IMR-90 (cell line): Measurements from ENCODE around the gene EBLN2. TPM values are rescaled to one million over a fixed set of nuclear protein-coding genes. Genes with fewer than 3 reads are reported as not detected.

Source experiments
- ATAC-seq: fragments of 200-7000 bp; cut with Tn5 transposase; 2 replicates; pipeline ENCODE4 v1.9.1; 2020; ENCODE audit warnings: low read depth, mild to moderate bottlenecking, moderate library complexity
- BruUV-seq: library from RNA; stranded (reverse); fragments of 400-500 nt; replicated peaks from 2 replicates; lab custom pipeline; 2021; lab: Mats Ljungman, UMichigan
- CTCF ChIA-PET: fragments of 300-600 bp; formaldehyde crosslinking; extraction: SDS; loops from one replicate; lab custom pipeline; 2021; ENCODE audit warnings: antibody characterized with exemption; lab: Yijun Ruan, JAX
- POLR2A ChIA-PET: fragments of 300-600 bp; sonication (Branson Sonifier 250); formaldehyde crosslinking; loops from one replicate; lab custom pipeline; 2022; ENCODE audit warnings: antibody characterized with exemption; ENCODE audit not compliant: unreplicated experiment; lab: Charles Lee
- DNase-seq: peaks from one replicate; pipeline ENCODE4 v3.0.0; 2013
- H2AFZ ChIP-seq: replicated peaks from 2 replicates; pipeline ENCODE3; 2013; ENCODE audit warnings: low read length, mild to moderate bottlenecking; ENCODE audit not compliant: poor library complexity
- H2AK5ac ChIP-seq: 2 replicates; pipeline ENCODE4 v1.6.1; 2013; ENCODE audit warnings: low read depth, low read length, inconsistent platforms
- H2AK9ac ChIP-seq: replicated peaks from 2 replicates; pipeline ENCODE3; 2013; ENCODE audit warnings: mild to moderate bottlenecking, low read depth, low read length, moderate library complexity; ENCODE audit not compliant: poor library complexity
- H2BK120ac ChIP-seq: 2 replicates; pipeline ENCODE4 v1.6.1; 2013; ENCODE audit warnings: low read depth, low read length, inconsistent platforms
- H2BK15ac ChIP-seq: 3 replicates; pipeline ENCODE4 v1.6.1; 2013; ENCODE audit warnings: low read depth, low read length, inconsistent platforms
- H2BK20ac ChIP-seq: 2 replicates; pipeline ENCODE4 v1.6.1; 2013; ENCODE audit warnings: low read depth, mild to moderate bottlenecking, inconsistent platforms, low read length, moderate library complexity
- H2BK5ac ChIP-seq: 2 replicates; pipeline ENCODE4 v1.6.1; 2013; ENCODE audit warnings: mild to moderate bottlenecking, low read depth, low read length, inconsistent platforms; ENCODE audit not compliant: poor library complexity, severe bottlenecking
- H3K14ac ChIP-seq: replicated peaks from 2 replicates; pipeline ENCODE4 v1.6.1; 2013; ENCODE audit warnings: low read depth, low read length, inconsistent platforms
- H3K18ac ChIP-seq: 2 replicates; pipeline ENCODE4 v1.6.1; 2013; ENCODE audit warnings: low read depth, low read length, control low read depth
- H3K23ac ChIP-seq: 2 replicates; pipeline ENCODE4 v1.6.1; 2013; ENCODE audit warnings: low read depth, low read length, inconsistent platforms
- H3K27ac ChIP-seq: 2 replicates; pipeline ENCODE4 v1.5.1; 2013; ENCODE audit warnings: mild to moderate bottlenecking, control low read depth, low read length; ENCODE audit not compliant: insufficient read depth
- H3K27me3 ChIP-seq: 2 replicates; pipeline ENCODE4 v1.6.1; 2013; ENCODE audit warnings: low read length; ENCODE audit not compliant: control insufficient read depth, insufficient read depth
- H3K36me3 ChIP-seq: 2 replicates; pipeline ENCODE4 v1.6.1; 2013; ENCODE audit warnings: low read length, mixed read lengths; ENCODE audit not compliant: control insufficient read depth, insufficient read depth
- H3K4ac ChIP-seq: 2 replicates; pipeline ENCODE4 v1.6.1; 2013; ENCODE audit warnings: low read depth, low read length, inconsistent platforms
- H3K4me1 ChIP-seq: 2 replicates; pipeline ENCODE4 v1.6.1; 2013; ENCODE audit warnings: low read length, mixed read lengths; ENCODE audit not compliant: control insufficient read depth, insufficient read depth
- H3K4me2 ChIP-seq: 2 replicates; pipeline ENCODE4 v1.6.1; 2013; ENCODE audit warnings: low read depth, mild to moderate bottlenecking, control low read depth, low read length, moderate library complexity
- H3K4me3 ChIP-seq: 2 replicates; pipeline ENCODE4 v1.5.1; 2013; ENCODE audit warnings: low read depth, mild to moderate bottlenecking, control low read depth, low read length, moderate library complexity; ENCODE audit not compliant: insufficient read depth
- H3K56ac ChIP-seq: 2 replicates; pipeline ENCODE4 v1.6.1; 2013; ENCODE audit warnings: low read length, inconsistent platforms; ENCODE audit not compliant: insufficient read depth; ENCODE audit errors: extremely low read depth
- H3K79me1 ChIP-seq, 2 experiments: 2 replicates each; pipeline ENCODE4 v1.6.1; 2013; ENCODE audit warnings: low read length in 2 of 2, inconsistent platforms in 1 of 2, low read depth in 1 of 2
- H3K9ac ChIP-seq: 2 replicates; pipeline ENCODE4 v1.6.1; 2013; ENCODE audit warnings: low read depth, low read length, control low read depth
- H3K9me1 ChIP-seq: 2 replicates; pipeline ENCODE4 v1.6.1; 2013; ENCODE audit warnings: low read length, inconsistent platforms; ENCODE audit not compliant: insufficient read depth
- H3K9me3 ChIP-seq: 2 replicates; pipeline ENCODE4 v1.6.1; 2013; ENCODE audit warnings: low read length; ENCODE audit not compliant: control insufficient read depth, insufficient read depth
- H4K20me1 ChIP-seq: 2 replicates; pipeline ENCODE4 v1.6.1; 2013; ENCODE audit warnings: low read length, inconsistent platforms; ENCODE audit not compliant: insufficient read depth
- H4K5ac ChIP-seq: 2 replicates; pipeline ENCODE4 v1.6.1; 2013; ENCODE audit warnings: mild to moderate bottlenecking, low read depth, low read length, control low read depth
- H4K8ac ChIP-seq, 2 experiments: 2 replicates each; pipeline ENCODE4 v1.6.1; 2013; ENCODE audit warnings: low read depth in 2 of 2, low read length in 2 of 2, control low read depth in 1 of 2, inconsistent platforms in 1 of 2
- H4K91ac ChIP-seq: 2 replicates; pipeline ENCODE4 v1.6.1; 2013; ENCODE audit warnings: low read depth, low read length, inconsistent platforms; ENCODE audit not compliant: insufficient read depth
- ELK1 ChIP-seq: fragments of 150-350 bp; IDR thresholded peaks from 2 replicates; pipeline ENCODE4 v1.6.1; 2016; ENCODE audit warnings: low read depth, mild to moderate bottlenecking, low read length, moderate library complexity, borderline replicate concordance
- FOS ChIP-seq: fragments of 150-350 bp; IDR thresholded peaks from 2 replicates; pipeline ENCODE4 v1.6.1; 2016; ENCODE audit warnings: low read depth, low read length
- MAFK ChIP-seq: IDR thresholded peaks from 2 replicates; pipeline ENCODE4 v1.6.1; 2012; ENCODE audit warnings: low read depth, low read length, improper control_type of control experiment
- MAZ ChIP-seq: IDR thresholded peaks from 2 replicates; pipeline ENCODE4 v1.6.1; 2012; ENCODE audit warnings: low read depth, mild to moderate bottlenecking, low read length, improper control_type of control experiment, moderate library complexity, borderline replicate concordance
- MXI1 ChIP-seq: IDR thresholded peaks from 2 replicates; pipeline ENCODE4 v1.6.1; 2012; ENCODE audit warnings: low read depth, mild to moderate bottlenecking, low read length, moderate library complexity, borderline replicate concordance
- NFE2L2 ChIP-seq: fragments of 150-350 bp; IDR thresholded peaks from 2 replicates; pipeline ENCODE4 v1.6.1; 2016; ENCODE audit warnings: low read depth, mild to moderate bottlenecking, low read length
- POLR2A ChIP-seq: IDR thresholded peaks from 2 replicates; pipeline ENCODE4 v1.6.1; 2012; ENCODE audit warnings: mild to moderate bottlenecking, low read depth, low read length
- RAD21 ChIP-seq: IDR thresholded peaks from 2 replicates; pipeline ENCODE4 v1.6.1; 2012; ENCODE audit warnings: low read length, improper control_type of control experiment
- SMC3 ChIP-seq: fragments of 150-350 bp; IDR thresholded peaks from 2 replicates; pipeline ENCODE4 v1.6.1; 2016; ENCODE audit warnings: low read depth, mild to moderate bottlenecking, antibody characterized with exemption, low read length, moderate library complexity
- WGBS, 2 experiments: methylation state at CpG; one replicate each; pipeline versions ENCODE4 v1.1.5 to v1.1.7; 2013; ENCODE audit warnings: missing lambda C conversion rate in 2 of 2; ENCODE audit not compliant: insufficient read length in 1 of 2; ENCODE audit errors: extremely low coverage in 2 of 2; 5-methylcytosine and 5-hydroxymethylcytosine counted together
- dilution Hi-C: fragments of 300-500 bp; cut with HindIII; formaldehyde crosslinking; loops from one replicate; pipeline ENCODE4 v1.14.3; 2018; ENCODE audit warnings: low sequenced_read_pairs; ENCODE audit not compliant: unreplicated experiment
- in situ Hi-C: fragments of 300-500 bp; cut with MboI; formaldehyde crosslinking; loops from 3 replicates; pipeline ENCODE4 v1.14.3; 2019; ENCODE audit warnings: low sequenced_read_pairs, inconsistent platforms, mixed read lengths
- intact Hi-C: fragments of 100-400 bp; cut with micrococcal nuclease; formaldehyde crosslinking; loops from 2 replicates; pipeline ENCODE4 v1.10.0; 2022
- polyA plus RNA-seq, 3 experiments: library from polyadenylated mRNA; depleted of rRNA; stranded (reverse); fragments of >200 nt; gene quantifications; 2 replicates each; pipeline ENCODE4 v1.2.3, GENCODE V29; 2012; ENCODE audit warnings: low replicate concordance in 1 of 3
- total RNA-seq: library from RNA; depleted of rRNA; stranded (reverse); fragments of >200 nt; gene quantifications from 2 replicates; pipeline ENCODE4 v1.2.3, GENCODE V29; 2012

Gene EBLN2
- total and polyA plus RNA-seq, 2 of the 4 experiments (the other 2 are of a cell fraction): 2.5 to 7.7 TPM

GRCh38 chr3:73036694-73037591, 24.5 kb upstream of the EBLN2 start:
- DNase-seq: peak; percentile 41
- H4K20me1 ChIP-seq: peaks cover 96% of the 10 kb centered on the region
- in situ Hi-C loops: no loop called here
- H3K27ac ChIP-seq: no peak overlapping the region
- H4K8ac ChIP-seq: no peak overlapping the region
- dilution Hi-C loops: no loop called here
- no peaks in the 10 kb centered on the region for H3K9me3 ChIP-seq
- peak overlapping the region; percentile 45; the same call in 1 of the 2 replicates for H3K4ac ChIP-seq
- ATAC-seq: peak; percentile 56
- no peaks in the 10 kb centered on the region for H3K27me3 ChIP-seq
- no peaks in the 10 kb centered on the region for H3K36me3 ChIP-seq
- CTCF ChIA-PET: interaction anchor here (0.7 to 1.6 kb wide), 2 partner anchors 13 to 20 kb away, joined by 3 to 5 read pairs; no protein-coding TSS in a partner anchor
- peaks cover 6 to 64% of the 10 kb centered on the region in 2 experiments; a peak in 2 of 4 replicates for H3K79me1 ChIP-seq
- no peak overlapping the region for H4K91ac ChIP-seq
- H3K14ac ChIP-seq: 0 out of 2 replicates have a peak overlapping the region, but pooled peaks have one; percentile 52
- H2AK9ac ChIP-seq: no peak overlapping the region
- no TSS peak for BruUV-seq
- TF ChIP-seq RAD21 (no peak), FOS (no peak), SMC3 (no peak), MXI1 (no peak), POLR2A (no peak), NFE2L2 (no peak), ELK1 (no peak), MAZ (no peak), MAFK (no peak)
- POLR2A ChIA-PET: no interaction called here
- H3K9me1 ChIP-seq: peaks cover 11% of the 10 kb centered on the region
- no peak overlapping the region for H2BK20ac ChIP-seq
- no peak overlapping the region for H2BK15ac ChIP-seq
- H3K9ac ChIP-seq: no peak overlapping the region
- no CpG with 5 or more reads among the region's 3 CpGs for WGBS, 2 experiments
- H2AFZ ChIP-seq: no peak overlapping the region
- no peak overlapping the region for H2BK120ac ChIP-seq
- peaks cover 12% of the 10 kb centered on the region for H3K4me1 ChIP-seq
- H2BK5ac ChIP-seq: peak overlapping the region; percentile 76
- peak overlapping the region; percentile 16 for H3K4me2 ChIP-seq
- H2AK5ac ChIP-seq: no peak overlapping the region
- no peak overlapping the region; the same call in 1 of the 2 replicates for H3K18ac ChIP-seq
- H4K5ac ChIP-seq: no peak overlapping the region
- H3K4me3 ChIP-seq: no peak overlapping the region
- peak overlapping the region; percentile 29; the same call in 1 of the 2 replicates for H3K23ac ChIP-seq
- no peak overlapping the region for H3K56ac ChIP-seq
- intact Hi-C loops: loop anchor here (5.0 kb wide), 1 partner anchor 40 kb away; the partner anchor contains the start of gene PPP4R2
